ENCODE measurements around the gene CYP26C1. TPM values are rescaled to one million over a fixed set of nuclear protein-coding genes. Genes with fewer than 3 reads are reported as not detected.
"Not testable (repeated sequence)": the region's sequence is repeated elsewhere in the genome, so short reads cannot be mapped to it uniquely, and the experiment has no call there.

Gene CYP26C1
- total RNA-seq, 6 experiments from 2014 or later, result 0.07 to 0.12 (median 0.10) TPM; not detected in 3

GRCh38 chr10:93098816-93099215 is 38.2 kb downstream of the CYP26C1 start:
- Histone ChIP-seq H3K4me1 (no peaks in the 10 kb centered on the region), H3K27ac (no peak overlapping the region), H3K9me3 (no peaks in the 10 kb centered on the region), H3K36me3 (no peaks in the 10 kb centered on the region), H3K27me3 (no peaks in the 10 kb centered on the region), H3K4me3 (no peak overlapping the region)
- DNase-seq, result no peak
- WGBS (ENCODE audit: insufficient coverage, low coverage, low lambda C conversion rate, missing lambda C conversion rate), result 76% methylated on average over 3 of the region's 3 CpGs
- TF ChIP-seq POLR2A (IDR thresholded peaks at IDR 0.05), result no peak
- no peak for TF ChIP-seq CTCF (IDR thresholded peaks at IDR 0.05)
- intact Hi-C loops (cut with DNase I), result no loop called here
- ATAC-seq, result no peak

- Histone ChIP-seq H3K4me3 (no peak overlapping the region), H3K9me3 (no peaks in the 10 kb centered on the region), H3K36me3 (no peaks in the 10 kb centered on the region), H3K27ac (no peak overlapping the region), H3K4me1 (no peaks in the 10 kb centered on the region), H3K27me3 (no peaks in the 10 kb centered on the region)
- DNase-seq (no peak), ATAC-seq (no peak)
- intact Hi-C loops (cut with DNase I), result no loop called here
- WGBS (ENCODE audit: insufficient coverage, low coverage, low lambda C conversion rate, missing lambda C conversion rate), result 89% methylated on average over 7 of the region's 7 CpGs
- no peak for TF ChIP-seq POLR2A (IDR thresholded peaks at IDR 0.05)
- no peak for TF ChIP-seq CTCF (IDR thresholded peaks at IDR 0.05)
Observed at GRCh38 chr10:93099670-93100069, 39.1 kb downstream of the CYP26C1 start.

- H3K4me3 ChIP-seq, ATAC-seq: not testable (repeated sequence)
Observed at GRCh38 chr10:93101148-93101547, 40.5 kb downstream of the CYP26C1 start.

GRCh38 chr10:93103953-93104352 is 43.4 kb downstream of the CYP26C1 start:
- peaks cover 0 to 14% (median 1%) of the 10 kb centered on the region in 4 donors for H3K4me1 ChIP-seq
- TF ChIP-seq CTCF (IDR thresholded peaks at IDR 0.05) (no peak), POLR2A (IDR thresholded peaks at IDR 0.05) (no peak)
- H3K36me3 ChIP-seq, result no peaks in the 10 kb centered on the region
- no peak for DNase-seq
- WGBS (ENCODE audit: insufficient coverage, low coverage, low lambda C conversion rate, missing lambda C conversion rate), result 47% methylated on average over 1 of the region's 1 CpG
- no peak overlapping the region for H3K27ac ChIP-seq
- intact Hi-C loops (cut with DNase I), result no loop called here
- H3K9me3 ChIP-seq, result no peaks in the 10 kb centered on the region
- ATAC-seq, result no peak
- H3K4me3 ChIP-seq, result no peak overlapping the region
- H3K27me3 ChIP-seq, result no peaks in the 10 kb centered on the region

More at GRCh38 chr10:93101148-93101547, 40.5 kb downstream of the CYP26C1 start:
- H3K4me1 ChIP-seq; intact Hi-C loops (cut with DNase I); H3K9me3 ChIP-seq; H3K36me3 ChIP-seq; H3K27me3 ChIP-seq; H3K27ac ChIP-seq; DNase-seq: not testable (repeated sequence)
- 94% methylated on average over 2 of the region's 3 CpGs for WGBS (ENCODE audit: insufficient coverage, low coverage, low lambda C conversion rate, missing lambda C conversion rate)

GRCh38 chr10:93106631-93107072 is 46.1 kb downstream of the CYP26C1 start:
- TF ChIP-seq CTCF (IDR thresholded peaks at IDR 0.05), result no peak
- TF ChIP-seq POLR2A (IDR thresholded peaks at IDR 0.05), result no peak
- H3K27me3 ChIP-seq, result no peaks in the 10 kb centered on the region
- peak; percentile 91 to 100 (median 96) for ATAC-seq
- H3K4me1 ChIP-seq, result peaks cover 0 to 14% (median 1%) of the 10 kb centered on the region in 4 donors
- DNase-seq, result no peak
- no peaks in the 10 kb centered on the region for H3K9me3 ChIP-seq
- 43% methylated on average over 2 of the region's 2 CpGs for WGBS (ENCODE audit: insufficient coverage, low coverage, low lambda C conversion rate, missing lambda C conversion rate)
- no peaks in the 10 kb centered on the region for H3K36me3 ChIP-seq
- H3K27ac ChIP-seq, result peak overlapping the region in 1 of 3 donors; percentile 48
- intact Hi-C loops (cut with DNase I), result no loop called here
- H3K4me3 ChIP-seq, result no peak overlapping the region

Measured in right lobe of liver (tissue), 6 donors.